Measurements from ENCODE around the gene ATAD1.
"Not testable (repeated sequence)": the region's sequence is repeated elsewhere in the genome, so short reads cannot be mapped to it uniquely, and the experiment has no call there.

ATAD1 gene

DNA sequence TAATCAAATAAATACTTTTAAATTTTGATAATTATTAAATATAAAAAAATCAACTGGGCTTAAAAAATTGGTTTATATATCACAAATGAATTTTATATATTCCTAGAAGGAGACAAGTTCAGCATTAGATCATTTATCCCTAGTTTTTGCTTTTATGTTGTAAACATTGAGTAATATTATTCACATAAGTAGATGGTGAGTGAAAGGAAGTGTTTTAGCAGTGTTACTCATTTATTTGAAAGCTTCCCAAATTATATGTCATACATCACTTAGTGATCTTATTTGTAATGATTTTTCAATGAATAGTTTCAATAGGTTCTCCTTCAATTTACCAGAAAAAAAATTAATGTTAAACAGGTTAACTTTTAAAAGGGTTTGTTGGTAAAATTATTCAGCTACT is 29.5 kb upstream of the ATAD1 start:
- in situ Hi-C loops (cut with MboI; ENCODE audit: low sequenced_read_pairs): no loop called here

DNA sequence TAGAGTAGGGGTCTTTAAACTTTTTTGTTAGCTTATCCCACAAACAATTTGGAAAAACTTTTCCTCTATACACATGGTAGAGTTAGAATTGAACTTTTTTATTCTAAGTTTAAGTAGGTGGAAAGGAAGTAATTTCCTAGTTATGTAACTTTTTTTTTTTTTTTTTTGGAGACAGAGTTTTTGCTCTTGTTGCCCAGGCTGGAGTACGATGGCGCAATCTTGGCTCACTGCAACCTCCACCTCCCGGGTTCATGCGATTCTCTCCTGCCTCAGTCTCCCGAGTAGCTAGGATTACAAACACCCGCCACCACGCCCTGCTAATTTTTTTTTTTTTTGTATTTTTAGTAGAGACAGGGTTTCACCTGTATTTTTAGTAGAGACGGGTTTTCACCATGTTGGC is 28.7 kb upstream of the ATAD1 start:
- in situ Hi-C loops (cut with MboI; ENCODE audit: low sequenced_read_pairs): not testable (repeated sequence)

GRCh38 chr10:87846023-87846422 is 28.0 kb upstream of the ATAD1 start:
- in situ Hi-C loops (cut with MboI; ENCODE audit: low sequenced_read_pairs): no loop called here

DNA sequence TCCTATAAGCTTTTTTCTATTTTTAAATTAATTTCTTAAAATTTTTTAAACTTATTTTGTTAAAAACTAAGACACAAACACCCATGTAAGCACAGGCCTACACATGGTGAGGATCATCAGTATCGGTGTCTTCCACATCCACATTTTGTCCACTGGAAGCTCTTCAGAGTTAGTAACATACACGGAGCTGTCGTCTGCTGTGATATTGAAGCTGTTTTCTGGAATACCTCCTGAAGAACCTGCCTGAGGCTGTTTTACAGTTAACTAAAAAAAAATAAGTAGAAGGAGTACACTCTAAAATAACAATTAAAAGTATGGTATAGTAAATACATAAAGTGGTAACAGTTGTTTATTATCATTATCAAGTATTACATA is 27.6 kb upstream of the ATAD1 start:
- in situ Hi-C loops (cut with MboI; ENCODE audit: low sequenced_read_pairs): no loop called here

DNA sequence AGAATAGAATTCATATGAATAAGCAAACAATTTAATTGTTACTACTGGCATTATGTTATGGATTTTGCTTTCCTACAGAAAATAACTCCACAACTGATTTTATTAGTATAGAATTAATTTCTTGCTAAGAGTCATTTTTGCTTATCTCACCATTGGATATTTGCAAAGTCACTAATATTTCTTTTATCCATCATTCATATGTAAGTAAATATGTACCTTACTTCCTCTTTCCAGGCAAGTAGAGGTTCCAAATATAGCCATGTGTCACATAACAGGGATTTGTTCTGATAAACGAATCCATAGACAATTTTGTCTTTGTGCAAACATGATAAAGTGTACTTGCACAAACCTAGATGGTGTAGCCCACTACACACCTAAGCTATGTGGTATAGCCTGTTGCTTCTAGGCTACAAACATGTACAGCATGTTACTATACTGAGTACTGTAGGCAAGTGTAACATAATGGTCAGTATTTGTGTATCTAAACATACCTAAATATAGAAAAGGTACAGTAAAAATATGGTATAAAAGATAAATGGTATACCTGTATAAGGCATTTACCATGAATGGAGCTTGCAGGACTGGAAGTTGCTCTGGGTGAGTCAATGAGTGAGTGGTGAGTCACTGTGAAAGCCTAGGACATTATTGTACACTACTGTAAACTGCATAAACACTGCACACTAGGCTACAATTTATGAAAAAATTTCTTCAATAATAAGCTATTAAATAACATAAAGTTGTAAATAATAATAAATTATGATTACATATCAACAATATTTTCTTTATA is 27.0 kb upstream of the ATAD1 start:
- in situ Hi-C loops (cut with MboI; ENCODE audit: low sequenced_read_pairs): no loop called here

DNA sequence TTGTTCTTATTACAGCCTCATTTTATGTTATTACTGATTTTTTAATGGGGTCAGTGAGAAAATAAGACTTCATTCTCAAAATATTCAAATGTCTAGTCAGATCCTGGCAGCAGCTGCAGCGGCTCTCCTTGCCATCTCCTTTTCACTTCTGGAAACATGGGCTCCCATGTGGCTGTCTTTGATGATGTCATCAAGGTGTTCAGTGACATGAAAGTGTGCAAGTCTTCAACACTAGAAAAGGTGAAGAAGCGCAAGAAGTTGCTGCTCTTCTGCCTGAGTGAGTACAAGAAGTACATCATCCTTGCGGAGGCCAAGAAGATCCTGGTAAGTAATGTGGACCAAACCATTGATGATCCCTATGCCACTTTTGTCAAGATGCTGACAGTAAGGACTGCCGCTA is 25.7 kb upstream of the ATAD1 start:
- in situ Hi-C loops (cut with MboI; ENCODE audit: low sequenced_read_pairs): no loop called here

DNA sequence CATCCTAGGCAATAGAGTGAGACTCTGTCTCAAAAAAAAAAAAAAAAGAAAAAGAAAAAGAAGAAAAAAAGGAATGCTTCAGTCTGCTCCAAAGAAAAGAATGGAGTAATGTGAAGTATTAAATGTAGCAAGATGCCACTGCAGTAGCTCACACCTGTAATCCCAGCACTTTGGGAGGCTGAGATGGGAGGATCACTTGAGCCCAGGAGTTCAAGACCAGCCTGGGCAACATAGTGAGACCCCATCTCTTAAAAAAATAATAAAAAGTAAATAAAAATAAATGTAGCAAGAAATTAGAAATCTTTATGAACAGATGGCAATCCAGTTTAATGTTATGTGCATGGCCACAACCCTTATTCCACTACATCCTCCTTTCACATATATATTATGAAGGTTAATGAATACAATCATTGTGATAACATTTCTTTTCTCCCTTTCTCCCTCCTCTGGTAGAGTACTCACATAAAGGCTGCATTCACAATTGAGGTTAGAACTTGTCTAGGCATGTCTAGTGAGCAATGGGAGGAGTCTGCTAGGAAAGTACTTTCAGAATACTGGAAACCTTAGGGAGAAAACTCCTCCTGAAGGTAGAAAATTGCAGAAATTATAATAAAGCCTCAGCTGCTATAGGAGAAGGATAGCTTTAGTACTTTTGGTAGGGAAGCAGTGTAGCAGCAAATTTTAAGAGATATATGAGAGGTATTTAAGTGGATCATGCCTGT is 24.9 kb upstream of the ATAD1 start:
- in situ Hi-C loops (cut with MboI; ENCODE audit: low sequenced_read_pairs): no loop called here

GRCh38 chr10:87842220-87842641 is 24.2 kb upstream of the ATAD1 start:
- in situ Hi-C loops (cut with MboI; ENCODE audit: low sequenced_read_pairs): no loop called here

DNA sequence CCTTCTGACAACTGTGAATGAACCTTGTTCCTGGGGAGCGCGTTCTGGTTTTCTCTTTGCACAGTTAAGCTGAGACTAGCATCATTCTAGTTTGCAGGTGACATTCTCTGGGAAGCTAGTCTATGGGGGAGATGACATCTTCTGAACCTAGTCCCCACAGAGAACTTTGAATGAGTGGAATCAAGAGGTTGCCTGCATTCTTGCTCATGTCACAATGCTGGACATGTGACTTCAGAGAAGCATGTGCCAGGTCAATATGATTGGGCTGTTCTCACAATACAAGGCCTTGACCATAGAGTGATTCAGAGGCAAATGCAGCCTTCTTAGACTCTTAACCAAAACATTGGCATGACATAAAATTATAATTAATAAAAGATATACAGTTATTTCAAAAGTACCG is 23.2 kb upstream of the ATAD1 start:
- in situ Hi-C loops (cut with MboI; ENCODE audit: low sequenced_read_pairs): no loop called here

DNA sequence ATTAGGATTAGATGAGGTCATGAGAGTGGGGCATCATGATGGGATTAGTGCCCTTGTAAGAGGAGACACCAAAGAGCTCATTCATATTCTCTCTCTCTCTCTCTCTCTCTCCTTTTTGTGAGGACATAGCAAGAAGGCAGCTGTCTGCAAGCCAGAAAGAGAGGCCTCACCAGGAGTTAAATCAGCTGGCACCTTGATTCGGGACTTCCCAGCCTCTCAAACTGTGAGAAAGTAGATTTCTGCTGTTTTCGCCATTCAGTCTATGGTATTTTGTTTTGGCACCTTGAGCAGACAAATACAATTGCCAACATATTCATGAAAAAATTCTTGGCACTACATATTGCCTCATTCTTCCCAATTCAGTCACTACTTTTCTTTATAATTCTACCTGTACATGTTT is 20.6 kb upstream of the ATAD1 start:
- in situ Hi-C loops (cut with MboI; ENCODE audit: low sequenced_read_pairs): no loop called here

GRCh38 chr10:87837445-87837844 is 19.4 kb upstream of the ATAD1 start:
- in situ Hi-C loops (cut with MboI; ENCODE audit: low sequenced_read_pairs): no loop called here

DNA sequence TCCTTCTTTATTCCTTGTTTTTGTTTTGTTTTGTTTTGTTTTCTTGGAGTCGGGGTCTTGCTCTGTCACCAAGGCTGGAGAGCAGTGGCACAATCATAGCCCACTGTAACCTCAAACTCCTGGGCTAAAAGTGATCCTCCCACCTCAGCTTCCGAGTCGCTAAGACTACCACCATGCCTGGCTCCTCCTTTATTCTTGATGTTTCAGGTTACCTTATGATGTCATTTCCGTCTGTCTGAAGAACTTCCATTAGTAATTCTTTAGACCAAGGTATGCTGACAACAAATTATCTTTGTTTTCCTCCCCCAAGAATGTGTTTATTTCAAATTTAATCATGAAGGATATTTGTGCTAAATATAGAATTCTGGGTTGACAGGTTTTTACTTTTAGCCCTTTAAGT is 18.1 kb upstream of the ATAD1 start:
- in situ Hi-C loops (cut with MboI; ENCODE audit: low sequenced_read_pairs): no loop called here

- in situ Hi-C loops (cut with MboI; ENCODE audit: low sequenced_read_pairs): no loop called here
Measured at GRCh38 chr10:87829986-87830729, 12.1 kb upstream of the ATAD1 start.

- in situ Hi-C loops (cut with MboI; ENCODE audit: low sequenced_read_pairs): not testable (repeated sequence)
Measured at GRCh38 chr10:87829051-87829450, 11.0 kb upstream of the ATAD1 start.

DNA sequence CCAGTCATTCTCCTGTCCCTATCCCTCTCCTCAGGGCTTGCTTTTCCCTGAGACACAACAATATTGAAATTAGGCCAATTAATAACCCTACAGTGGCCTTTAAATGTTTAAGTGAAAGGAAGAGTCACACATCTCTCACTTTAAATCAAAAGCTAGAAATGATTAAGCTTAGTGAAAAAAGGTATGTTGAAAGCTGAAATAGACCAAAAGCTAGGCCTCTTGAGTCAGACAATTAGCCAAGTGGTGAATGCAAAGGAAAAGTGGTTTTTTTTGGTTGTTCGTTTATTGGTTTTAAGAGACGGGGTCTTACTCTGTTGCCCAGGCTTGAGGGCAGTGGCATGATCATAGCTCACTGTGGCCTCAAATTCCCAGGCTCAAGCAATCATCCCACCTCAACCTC is 9.7 kb upstream of the ATAD1 start:
- in situ Hi-C loops (cut with MboI; ENCODE audit: low sequenced_read_pairs): no loop called here

- in situ Hi-C loops (cut with MboI; ENCODE audit: low sequenced_read_pairs): no loop called here
Measured at GRCh38 chr10:87826653-87827052, 8.6 kb upstream of the ATAD1 start.

- in situ Hi-C loops (cut with MboI; ENCODE audit: low sequenced_read_pairs): no loop called here
Measured at GRCh38 chr10:87819289-87819585, 1.2 kb upstream of the ATAD1 start.

DNA sequence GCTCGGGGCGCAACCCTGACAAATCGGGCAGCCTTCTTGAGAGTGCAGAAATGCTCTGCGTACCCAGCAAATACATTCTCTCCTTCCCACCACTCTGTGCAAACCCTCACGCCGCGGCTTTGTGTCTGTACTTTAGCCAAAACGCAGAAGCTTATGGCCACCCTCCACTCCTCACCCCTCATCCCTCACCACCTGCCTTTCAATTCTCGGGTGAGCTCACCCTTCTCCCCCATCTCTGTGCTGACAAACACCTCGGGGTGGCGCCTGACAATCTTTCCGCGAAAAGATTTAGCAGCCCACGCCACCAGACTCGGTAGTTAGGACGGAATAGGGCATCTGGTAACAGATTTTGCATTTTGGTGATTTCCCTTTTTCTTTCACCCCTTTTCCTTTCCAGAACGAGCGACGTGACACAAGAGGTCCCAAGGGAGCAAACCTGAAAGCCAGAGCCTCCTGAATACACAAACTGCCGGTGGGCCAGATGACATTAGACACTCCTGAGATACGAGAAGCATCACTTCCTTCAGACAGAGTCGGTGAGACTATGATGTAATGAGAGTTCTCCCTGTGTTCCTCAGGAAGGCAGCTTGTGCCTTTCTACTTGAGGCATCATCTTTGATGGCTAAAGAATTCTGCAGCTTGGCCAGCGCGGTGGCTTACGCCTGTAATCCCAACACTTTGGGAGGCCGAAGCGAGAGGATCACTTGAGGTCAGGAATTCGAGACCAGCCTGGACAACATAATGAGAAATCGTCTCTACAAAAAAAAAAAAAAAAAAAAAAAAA is 671 bp upstream of the ATAD1 start:
- in situ Hi-C loops (cut with MboI; ENCODE audit: low sequenced_read_pairs): no loop called here

- in situ Hi-C loops (cut with MboI; ENCODE audit: low sequenced_read_pairs): no loop called here
Measured at GRCh38 chr10:87816898-87817608, 973 bp downstream of the ATAD1 start.

DNA sequence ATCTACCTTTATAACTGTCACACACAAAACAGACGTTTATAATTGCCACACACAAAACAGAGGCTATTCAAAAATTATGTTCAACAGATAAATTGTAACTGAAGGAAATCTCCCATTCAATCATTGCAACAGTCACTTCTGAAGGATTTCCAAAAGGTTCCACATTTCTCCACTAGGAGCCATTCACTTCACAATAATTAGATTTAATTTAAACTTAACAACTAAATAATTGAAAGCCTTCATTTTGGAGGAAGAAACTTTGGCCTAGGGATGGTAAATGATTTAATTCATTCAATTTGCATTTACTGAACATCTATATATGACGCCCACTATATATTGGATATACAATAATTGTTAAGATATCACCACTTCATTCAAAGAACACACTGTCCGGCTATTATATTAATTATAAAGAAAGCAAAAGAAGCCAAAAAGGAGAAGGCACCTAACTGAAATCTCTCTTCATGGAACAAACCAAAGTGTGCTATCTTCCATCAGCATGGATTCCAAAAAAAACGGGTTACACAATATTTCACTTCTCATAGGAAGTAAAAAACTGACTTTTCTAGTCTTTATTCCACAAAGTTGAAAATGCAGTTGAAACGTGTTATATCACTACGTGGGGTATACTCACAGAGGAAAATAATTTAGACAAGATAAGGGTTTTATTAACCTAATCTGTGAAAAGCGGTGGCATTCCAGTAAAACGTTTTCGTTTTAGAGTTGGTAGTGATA is 1.7 kb downstream of the ATAD1 start:
- in situ Hi-C loops (cut with MboI; ENCODE audit: low sequenced_read_pairs): no loop called here

Measured in HL-60/S4 (cell line).